ENCODE data around the gene SYT13. TPM values are rescaled to one million over a fixed set of nuclear protein-coding genes. Genes with fewer than 3 reads are reported as not detected.

The SYT13 gene
- total and polyA plus RNA-seq, 5 donors from 2014 or later = not detected

- Histone ChIP-seq H3K36me3 (ENCODE audit: control insufficient read depth, insufficient read depth, low read length) (peaks cover 10% of the 10 kb centered on the region), H3K9me3 (ENCODE audit: control insufficient read depth in 2 of 2, low read length in 2 of 2) (no peaks in the 10 kb centered on the region), H3K27ac (ENCODE audit: insufficient read depth, low read length, poor library complexity, severe bottlenecking) (no peak overlapping the region), H3K27me3 (ENCODE audit: control insufficient read depth, insufficient read depth, low read length) (no peaks in the 10 kb centered on the region), H3K4me1 (ENCODE audit: control insufficient read depth, insufficient read depth, low read length, poor library complexity, severe bottlenecking) (no peaks in the 10 kb centered on the region), H3K4me3 (ENCODE audit: low read depth, low read length) (no peak overlapping the region)
- Mint-ChIP-seq H3K27ac (no peak overlapping the region), H3K27me3 (no peaks in the 10 kb centered on the region), H3K36me3 (peaks cover 27% of the 10 kb centered on the region), H3K4me3 (no peak overlapping the region), H3K4me1 (peaks cover 0 to 2% (median under 1%) of the 10 kb centered on the region in 4 donors), H3K9me3 (no peaks in the 10 kb centered on the region)
- DNase-seq (no peak), ATAC-seq (ENCODE audit: low read depth in 2 of 2) (no peak)
Measured at GRCh38 chr11:45229401-45230020, 56.6 kb downstream of the SYT13 start.

DNA sequence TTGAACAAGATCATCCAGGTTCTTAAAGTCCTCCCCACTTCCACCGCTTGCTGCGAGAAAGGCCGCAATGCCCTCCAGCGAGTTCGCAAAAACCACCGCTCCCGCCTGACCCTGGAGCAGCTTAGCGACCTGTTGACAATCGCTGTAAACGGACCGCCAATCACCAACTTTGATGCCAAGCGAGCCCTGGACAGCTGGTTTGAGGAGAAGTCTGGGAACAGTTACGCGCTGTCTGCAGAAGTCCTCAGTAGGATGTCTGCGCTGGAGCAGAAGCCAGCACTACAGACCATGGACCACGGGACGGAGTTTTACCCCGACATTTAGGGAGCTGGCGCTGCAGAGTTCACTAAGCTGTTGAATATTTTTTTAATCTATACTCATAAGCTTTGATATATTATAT, 58.3 kb downstream of the SYT13 start:
- no peaks in the 10 kb centered on the region for H3K27me3 Mint-ChIP-seq
- DNase-seq = no peak
- peaks cover 36% of the 10 kb centered on the region for H3K36me3 Mint-ChIP-seq
- H3K4me1 ChIP-seq (ENCODE audit: control insufficient read depth, insufficient read depth, low read length, poor library complexity, severe bottlenecking) = no peaks in the 10 kb centered on the region
- no peak overlapping the region for H3K27ac ChIP-seq (ENCODE audit: insufficient read depth, low read length, poor library complexity, severe bottlenecking)
- no peaks in the 10 kb centered on the region for H3K27me3 ChIP-seq (ENCODE audit: control insufficient read depth, insufficient read depth, low read length)
- no peak overlapping the region for H3K4me3 Mint-ChIP-seq
- no peak overlapping the region for H3K4me3 ChIP-seq (ENCODE audit: low read depth, low read length)
- no peaks in the 10 kb centered on the region for H3K9me3 ChIP-seq (ENCODE audit: control insufficient read depth in 2 of 2, low read length in 2 of 2)
- H3K27ac Mint-ChIP-seq = no peak overlapping the region
- no peaks in the 10 kb centered on the region for H3K9me3 Mint-ChIP-seq
- H3K36me3 ChIP-seq (ENCODE audit: control insufficient read depth, insufficient read depth, low read length) = peaks cover 10% of the 10 kb centered on the region
- H3K4me1 Mint-ChIP-seq = peaks cover 0 to 2% (median 0%) of the 10 kb centered on the region in 4 donors
- no peak for ATAC-seq (ENCODE audit: low read depth in 2 of 2)

GRCh38 chr11:45226901-45227300, 59.2 kb downstream of the SYT13 start:
- DNase-seq (no peak), ATAC-seq (ENCODE audit: low read depth in 2 of 2) (no peak)
- Mint-ChIP-seq H3K27ac (no peak overlapping the region), H3K4me1 (peaks cover 0 to 2% (median 0%) of the 10 kb centered on the region in 4 donors), H3K27me3 (no peaks in the 10 kb centered on the region), H3K9me3 (no peaks in the 10 kb centered on the region), H3K36me3 (peaks cover 41% of the 10 kb centered on the region), H3K4me3 (no peak overlapping the region)
- no peaks in the 10 kb centered on the region for H3K9me3 ChIP-seq (ENCODE audit: control insufficient read depth in 2 of 2, low read length in 2 of 2)
- H3K27ac ChIP-seq (ENCODE audit: insufficient read depth, low read length, poor library complexity, severe bottlenecking) = no peak overlapping the region
- no peaks in the 10 kb centered on the region for H3K27me3 ChIP-seq (ENCODE audit: control insufficient read depth, insufficient read depth, low read length)
- H3K36me3 ChIP-seq (ENCODE audit: control insufficient read depth, insufficient read depth, low read length) = peaks cover 10% of the 10 kb centered on the region
- no peak overlapping the region for H3K4me3 ChIP-seq (ENCODE audit: low read depth, low read length)
- H3K4me1 ChIP-seq (ENCODE audit: control insufficient read depth, insufficient read depth, low read length, poor library complexity, severe bottlenecking) = no peaks in the 10 kb centered on the region

DNA sequence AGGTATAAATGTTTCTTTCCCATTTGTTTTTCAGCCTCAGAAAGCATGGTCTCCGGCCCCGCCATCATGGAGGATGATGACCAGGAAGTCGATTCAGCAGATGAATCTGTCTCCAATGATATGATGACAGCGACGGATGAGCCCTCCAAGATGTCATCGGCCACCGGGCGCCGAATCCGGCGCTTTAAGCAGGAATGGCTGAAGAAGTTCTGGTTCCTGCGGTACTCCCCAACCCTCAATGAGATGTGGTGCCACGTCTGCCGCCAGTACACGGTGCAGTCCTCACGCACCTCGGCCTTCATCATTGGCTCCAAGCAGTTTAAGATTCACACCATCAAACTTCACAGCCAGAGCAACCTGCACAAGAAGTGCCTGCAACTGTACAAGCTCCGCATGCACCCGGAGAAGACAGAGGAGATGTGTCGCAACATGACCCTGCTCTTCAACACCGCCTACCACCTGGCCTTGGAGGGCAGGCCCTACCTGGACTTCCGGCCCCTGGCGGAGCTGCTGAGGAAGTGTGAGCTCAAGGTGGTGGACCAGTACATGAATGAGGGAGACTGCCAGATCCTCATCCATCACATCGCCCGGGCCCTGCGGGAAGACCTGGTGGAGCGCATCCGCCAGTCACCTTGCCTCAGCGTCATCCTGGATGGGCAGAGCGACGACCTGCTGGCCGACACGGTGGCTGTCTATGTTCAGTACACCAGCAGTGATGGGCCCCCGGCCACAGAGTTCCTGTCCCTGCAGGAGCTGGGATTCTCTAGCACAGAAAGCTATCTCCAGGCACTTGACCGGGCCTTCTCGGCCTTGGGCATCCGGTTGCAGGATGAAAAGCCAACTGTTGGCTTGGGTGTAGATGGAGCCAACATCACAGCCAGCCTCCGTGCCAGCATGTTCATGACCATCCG, 59.9 kb downstream of the SYT13 start:
- no peaks in the 10 kb centered on the region for H3K9me3 Mint-ChIP-seq
- H3K4me3 Mint-ChIP-seq = no peak overlapping the region
- DNase-seq (no peak), ATAC-seq (ENCODE audit: low read depth in 2 of 2) (no peak)
- Histone ChIP-seq H3K27ac (ENCODE audit: insufficient read depth, low read length, poor library complexity, severe bottlenecking) (no peak overlapping the region), H3K27me3 (ENCODE audit: control insufficient read depth, insufficient read depth, low read length) (no peaks in the 10 kb centered on the region), H3K4me1 (ENCODE audit: control insufficient read depth, insufficient read depth, low read length, poor library complexity, severe bottlenecking) (no peaks in the 10 kb centered on the region), H3K36me3 (ENCODE audit: control insufficient read depth, insufficient read depth, low read length) (peaks cover 10% of the 10 kb centered on the region), H3K4me3 (ENCODE audit: low read depth, low read length) (no peak overlapping the region), H3K9me3 (ENCODE audit: control insufficient read depth in 2 of 2, low read length in 2 of 2) (no peaks in the 10 kb centered on the region)
- no peak overlapping the region for H3K27ac Mint-ChIP-seq
- peaks cover 47% of the 10 kb centered on the region for H3K36me3 Mint-ChIP-seq
- no peaks in the 10 kb centered on the region for H3K27me3 Mint-ChIP-seq
- peaks cover 0 to 2% (median 0%) of the 10 kb centered on the region in 4 donors for H3K4me1 Mint-ChIP-seq

DNA sequence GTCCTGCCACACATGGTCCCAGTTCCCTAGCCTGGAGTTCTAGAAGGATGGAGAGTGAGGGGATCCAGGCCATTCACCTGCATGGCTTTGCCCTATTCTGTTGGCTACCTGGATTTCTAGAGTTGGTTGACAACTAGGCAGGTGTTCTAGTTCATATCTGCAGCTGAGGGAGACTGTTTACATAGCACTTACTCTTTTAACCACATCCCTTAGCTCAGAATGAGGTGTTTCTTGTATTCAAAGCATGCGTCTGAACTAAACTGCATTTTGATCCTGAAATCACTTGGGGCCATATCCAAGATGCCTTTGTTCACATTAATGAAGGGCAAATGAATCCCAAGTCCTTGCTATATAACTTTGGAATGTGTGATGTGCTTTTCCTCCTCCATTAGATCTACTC, 60.9 kb downstream of the SYT13 start:
- Mint-ChIP-seq H3K4me1 (peaks cover 0 to under 1% (median 0%) of the 10 kb centered on the region in 4 donors), H3K36me3 (peaks cover 49% of the 10 kb centered on the region), H3K4me3 (no peak overlapping the region), H3K27ac (peak overlapping the region in 1 of 3 donors; percentile 9), H3K27me3 (no peaks in the 10 kb centered on the region), H3K9me3 (no peaks in the 10 kb centered on the region)
- Histone ChIP-seq H3K36me3 (ENCODE audit: control insufficient read depth, insufficient read depth, low read length) (peaks cover 10% of the 10 kb centered on the region), H3K27me3 (ENCODE audit: control insufficient read depth, insufficient read depth, low read length) (no peaks in the 10 kb centered on the region), H3K4me1 (ENCODE audit: control insufficient read depth, insufficient read depth, low read length, poor library complexity, severe bottlenecking) (no peaks in the 10 kb centered on the region), H3K27ac (ENCODE audit: insufficient read depth, low read length, poor library complexity, severe bottlenecking) (no peak overlapping the region), H3K4me3 (ENCODE audit: low read depth, low read length) (no peak overlapping the region), H3K9me3 (ENCODE audit: control insufficient read depth in 2 of 2, low read length in 2 of 2) (no peaks in the 10 kb centered on the region)
- DNase-seq (peak in 1 of 3 donors; percentile 2), ATAC-seq (ENCODE audit: low read depth in 2 of 2) (no peak)

GRCh38 chr11:45224766-45225165, 61.4 kb downstream of the SYT13 start:
- Histone ChIP-seq H3K27me3 (ENCODE audit: control insufficient read depth, insufficient read depth, low read length) (no peaks in the 10 kb centered on the region), H3K36me3 (ENCODE audit: control insufficient read depth, insufficient read depth, low read length) (peaks cover 10% of the 10 kb centered on the region), H3K4me1 (ENCODE audit: control insufficient read depth, insufficient read depth, low read length, poor library complexity, severe bottlenecking) (no peaks in the 10 kb centered on the region), H3K4me3 (ENCODE audit: low read depth, low read length) (no peak overlapping the region), H3K9me3 (ENCODE audit: control insufficient read depth in 2 of 2, low read length in 2 of 2) (no peaks in the 10 kb centered on the region), H3K27ac (ENCODE audit: insufficient read depth, low read length, poor library complexity, severe bottlenecking) (no peak overlapping the region)
- Mint-ChIP-seq H3K27ac (no peak overlapping the region), H3K27me3 (no peaks in the 10 kb centered on the region), H3K4me1 (no peaks in the 10 kb centered on the region), H3K36me3 (peaks cover 53% of the 10 kb centered on the region), H3K4me3 (no peak overlapping the region), H3K9me3 (no peaks in the 10 kb centered on the region)
- ATAC-seq (ENCODE audit: low read depth in 2 of 2) = no peak
- no peak for DNase-seq

GRCh38 chr11:45223496-45223895, 62.6 kb downstream of the SYT13 start:
- DNase-seq = no peak

More at GRCh38 chr11:45223496-45223895, 62.6 kb downstream of the SYT13 start:
- H3K36me3 ChIP-seq (ENCODE audit: control insufficient read depth, insufficient read depth, low read length) = peaks cover 10% of the 10 kb centered on the region
- Mint-ChIP-seq H3K4me3 (no peak overlapping the region), H3K4me1 (no peaks in the 10 kb centered on the region), H3K27me3 (no peaks in the 10 kb centered on the region), H3K36me3 (peaks cover 53% of the 10 kb centered on the region), H3K9me3 (no peaks in the 10 kb centered on the region), H3K27ac (peak overlapping the region in 1 of 3 donors; percentile 31)
- H3K4me3 ChIP-seq (ENCODE audit: low read depth, low read length) = no peak overlapping the region
- ATAC-seq (ENCODE audit: low read depth in 2 of 2) = no peak
- no peaks in the 10 kb centered on the region for H3K4me1 ChIP-seq (ENCODE audit: control insufficient read depth, insufficient read depth, low read length, poor library complexity, severe bottlenecking)
- no peaks in the 10 kb centered on the region for H3K9me3 ChIP-seq (ENCODE audit: control insufficient read depth in 2 of 2, low read length in 2 of 2)
- H3K27me3 ChIP-seq (ENCODE audit: control insufficient read depth, insufficient read depth, low read length) = no peaks in the 10 kb centered on the region
- H3K27ac ChIP-seq (ENCODE audit: insufficient read depth, low read length, poor library complexity, severe bottlenecking) = no peak overlapping the region
